Measurements from ENCODE around the gene CDHR4. TPM values are rescaled to one million over a fixed set of nuclear protein-coding genes. Genes with fewer than 3 reads are reported as not detected.

The CDHR4 gene
- total and polyA plus RNA-seq, 2 experiments from 2014 or later: 0.57 TPM

DNA sequence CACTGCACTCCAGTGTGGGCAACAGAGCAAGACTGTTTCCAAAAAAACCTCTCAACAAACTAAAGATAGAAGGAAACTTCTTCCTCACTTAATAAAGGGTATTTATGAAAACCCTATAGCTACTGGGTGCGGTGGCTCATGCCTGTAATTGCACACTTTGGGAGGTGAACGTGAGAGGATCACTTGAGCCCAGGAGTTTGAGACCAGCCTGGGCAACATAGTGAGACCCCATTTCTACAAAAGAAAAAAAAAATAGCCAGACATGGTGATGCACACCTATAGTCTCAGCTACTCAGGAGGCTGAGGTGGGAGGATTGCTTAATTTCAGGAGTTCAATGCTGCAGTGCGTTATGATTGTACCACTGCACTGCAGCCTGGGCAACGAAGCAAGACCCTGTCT is 35.7 kb downstream of the CDHR4 start:
- Histone ChIP-seq H3K4me3 (no peak overlapping the region), H3K4me2 (no peak overlapping the region), H3K9me3 (ENCODE audit: low read depth) (no peaks in the 10 kb centered on the region), H3K27me3 (no peaks in the 10 kb centered on the region), H3K4me1 (ENCODE audit: insufficient read depth) (no peaks in the 10 kb centered on the region), H2AFZ (no peak overlapping the region), H3K79me2 (peaks cover 98% of the 10 kb centered on the region), H3K9me2 (replicated peaks; ENCODE audit: insufficient read depth) (no peaks in the 10 kb centered on the region), H3K36me3 (replicated peaks; ENCODE audit: insufficient read depth, low read depth) (no peaks in the 10 kb centered on the region), H3K27ac (no peak overlapping the region), H4K20me1 (ENCODE audit: insufficient read depth, poor library complexity, severe bottlenecking) (peaks cover 28% of the 10 kb centered on the region)
- no peak for DNase-seq (ENCODE audit: low spot score)
- 95% methylated on average over 4 of the region's 4 CpGs for WGBS (ENCODE audit: low lambda C conversion rate, missing lambda C conversion rate)
- TF ChIP-seq EZH2phosphoT487 (IDR thresholded peaks at IDR 0.05; ENCODE audit: low read depth, severe bottlenecking, unreplicated experiment): no peak
- no peak for TF ChIP-seq EZH2 (IDR thresholded peaks at IDR 0.05; ENCODE audit: borderline replicate concordance)
- no peak for TF ChIP-seq CTCF (IDR thresholded peaks at IDR 0.05; ENCODE audit: poor library complexity)

- no peaks in the 10 kb centered on the region for H3K27me3 ChIP-seq
- TF ChIP-seq EZH2 (IDR thresholded peaks at IDR 0.05; ENCODE audit: borderline replicate concordance): no peak
- TF ChIP-seq EZH2phosphoT487 (IDR thresholded peaks at IDR 0.05; ENCODE audit: low read depth, severe bottlenecking, unreplicated experiment): no peak
- TF ChIP-seq CTCF (IDR thresholded peaks at IDR 0.05; ENCODE audit: poor library complexity): no peak
- peaks cover 98% of the 10 kb centered on the region for H3K79me2 ChIP-seq
- no peaks in the 10 kb centered on the region for H3K9me3 ChIP-seq (ENCODE audit: low read depth)
- no peak for DNase-seq (ENCODE audit: low spot score)
- whole genome bisulfite sequencing (ENCODE audit: low lambda C conversion rate, missing lambda C conversion rate): 100% methylated on average over 3 of the region's 3 CpGs
- no peaks in the 10 kb centered on the region for H3K4me1 ChIP-seq (ENCODE audit: insufficient read depth)
- no peak overlapping the region for H3K4me2 ChIP-seq
- no peaks in the 10 kb centered on the region for H3K36me3 ChIP-seq (replicated peaks; ENCODE audit: insufficient read depth, low read depth)
- H3K9me2 ChIP-seq (replicated peaks; ENCODE audit: insufficient read depth): no peaks in the 10 kb centered on the region
- H4K20me1 ChIP-seq (ENCODE audit: insufficient read depth, poor library complexity, severe bottlenecking): peaks cover 35% of the 10 kb centered on the region
- H3K27ac ChIP-seq: no peak overlapping the region
- no peak overlapping the region for H2AFZ ChIP-seq
- H3K4me3 ChIP-seq: no peak overlapping the region
Measured at GRCh38 chr3:49761661-49762060, 38.0 kb downstream of the CDHR4 start.

DNA sequence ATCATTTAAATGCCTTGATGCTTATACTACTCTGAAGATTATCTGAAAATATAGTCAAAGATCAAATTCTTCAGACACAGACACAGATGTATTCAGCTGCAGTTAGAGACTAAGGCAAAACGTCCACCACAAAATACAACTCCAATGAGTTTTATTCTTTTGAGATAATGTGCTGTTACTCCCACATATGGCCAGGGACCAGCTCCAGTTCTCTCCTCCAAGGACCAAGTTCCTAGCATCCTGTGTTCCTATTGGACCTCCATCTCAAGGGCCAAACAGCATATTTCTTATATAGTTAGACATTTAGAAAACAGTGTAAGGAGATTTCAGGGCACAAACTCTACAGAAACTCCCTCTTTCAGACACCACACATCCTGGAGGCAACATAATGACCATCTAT is 40.4 kb downstream of the CDHR4 start:
- Histone ChIP-seq H3K4me2 (no peak overlapping the region), H3K36me3 (replicated peaks; ENCODE audit: insufficient read depth, low read depth) (no peaks in the 10 kb centered on the region), H3K79me2 (peaks cover 98% of the 10 kb centered on the region), H2AFZ (no peak overlapping the region), H3K9me3 (ENCODE audit: low read depth) (no peaks in the 10 kb centered on the region), H3K4me3 (no peak overlapping the region), H3K27ac (no peak overlapping the region), H3K4me1 (ENCODE audit: insufficient read depth) (no peaks in the 10 kb centered on the region), H3K9me2 (replicated peaks; ENCODE audit: insufficient read depth) (no peaks in the 10 kb centered on the region), H3K27me3 (no peaks in the 10 kb centered on the region), H4K20me1 (ENCODE audit: insufficient read depth, poor library complexity, severe bottlenecking) (peaks cover 45% of the 10 kb centered on the region)
- WGBS (ENCODE audit: low lambda C conversion rate, missing lambda C conversion rate): 73% methylated on average over 1 of the region's 1 CpG
- no peak for DNase-seq (ENCODE audit: low spot score)
- TF ChIP-seq EZH2 (IDR thresholded peaks at IDR 0.05; ENCODE audit: borderline replicate concordance) (no peak), CTCF (IDR thresholded peaks at IDR 0.05; ENCODE audit: poor library complexity) (no peak), EZH2phosphoT487 (IDR thresholded peaks at IDR 0.05; ENCODE audit: low read depth, severe bottlenecking, unreplicated experiment) (no peak)

DNA sequence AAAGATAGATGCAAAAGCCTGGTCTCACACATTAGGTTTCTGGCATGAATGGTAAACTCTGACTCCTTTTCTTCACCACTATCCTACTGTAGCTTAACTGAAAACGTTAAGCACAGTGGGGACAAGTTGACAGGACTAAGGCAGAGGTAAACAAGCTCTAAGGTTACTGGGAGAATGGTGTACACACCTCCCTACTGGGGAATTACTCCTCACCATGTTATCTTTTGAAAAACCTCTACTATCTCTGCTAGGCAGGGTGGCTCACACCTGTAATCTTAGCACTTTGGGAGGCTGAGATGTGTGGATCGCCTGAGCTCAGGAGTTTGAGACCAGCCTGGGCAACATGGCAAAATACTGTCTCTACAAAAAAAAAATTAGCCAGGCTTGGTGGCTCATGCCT is 42.5 kb downstream of the CDHR4 start:
- H3K79me2 ChIP-seq: peaks cover 95% of the 10 kb centered on the region
- no peak overlapping the region for H3K4me2 ChIP-seq
- no peaks in the 10 kb centered on the region for H3K4me1 ChIP-seq (ENCODE audit: insufficient read depth)
- WGBS (ENCODE audit: low lambda C conversion rate, missing lambda C conversion rate): 47% methylated on average over 2 of the region's 2 CpGs
- no peak overlapping the region for H3K4me3 ChIP-seq
- TF ChIP-seq EZH2phosphoT487 (IDR thresholded peaks at IDR 0.05; ENCODE audit: low read depth, severe bottlenecking, unreplicated experiment) (no peak), EZH2 (IDR thresholded peaks at IDR 0.05; ENCODE audit: borderline replicate concordance) (no peak)
- H3K27me3 ChIP-seq: no peaks in the 10 kb centered on the region
- H4K20me1 ChIP-seq (ENCODE audit: insufficient read depth, poor library complexity, severe bottlenecking): peaks cover 50% of the 10 kb centered on the region
- no peak overlapping the region for H3K27ac ChIP-seq
- H3K9me2 ChIP-seq (replicated peaks; ENCODE audit: insufficient read depth): no peaks in the 10 kb centered on the region
- no peak overlapping the region for H2AFZ ChIP-seq
- no peaks in the 10 kb centered on the region for H3K36me3 ChIP-seq (replicated peaks; ENCODE audit: insufficient read depth, low read depth)
- no peaks in the 10 kb centered on the region for H3K9me3 ChIP-seq (ENCODE audit: low read depth)
- no peak for DNase-seq (ENCODE audit: low spot score)
